ENCODE measurements around the gene HMG20A.
A peak's percentile ranks its signal among the peaks of the same experiment; 100 is the strongest.

Gene HMG20A

DNA sequence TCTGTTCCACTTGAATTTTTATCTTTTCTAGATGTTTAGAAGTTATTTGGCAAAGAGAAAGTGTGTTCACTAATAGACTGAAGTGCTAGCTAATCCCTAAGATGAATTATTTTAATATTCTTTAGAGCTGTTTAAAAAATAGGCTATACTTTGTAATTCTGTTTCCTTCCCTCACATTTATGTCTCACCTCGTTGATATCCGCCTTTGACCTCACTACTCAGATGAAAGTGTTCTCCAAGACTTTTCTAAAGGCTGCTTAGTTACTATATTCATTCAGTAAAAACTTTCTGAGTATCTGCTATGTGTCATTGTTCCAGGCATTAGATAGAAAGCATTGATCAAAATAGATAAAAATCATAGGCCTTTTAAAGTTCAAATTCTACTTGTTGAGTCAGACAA lies 38.3 kb downstream of the HMG20A start:
- Histone ChIP-seq H3K4me1 (0 out of 2 replicates have a peak, but pooled peaks cover 9% of the 10 kb centered on the region), H3K27me3 (ENCODE audit: low read depth) (no peaks in the 10 kb centered on the region), H3K4me3 (no peak overlapping the region), H3K9me3 (no peaks in the 10 kb centered on the region), H3K36me3 (replicated peaks) (peaks cover 32% of the 10 kb centered on the region)
- in situ Hi-C loops (cut with MboI; ENCODE audit: low sequenced_read_pairs): no loop called here
- DNase-seq (ENCODE audit: low spot score in 2 of 2): no peak

DNA sequence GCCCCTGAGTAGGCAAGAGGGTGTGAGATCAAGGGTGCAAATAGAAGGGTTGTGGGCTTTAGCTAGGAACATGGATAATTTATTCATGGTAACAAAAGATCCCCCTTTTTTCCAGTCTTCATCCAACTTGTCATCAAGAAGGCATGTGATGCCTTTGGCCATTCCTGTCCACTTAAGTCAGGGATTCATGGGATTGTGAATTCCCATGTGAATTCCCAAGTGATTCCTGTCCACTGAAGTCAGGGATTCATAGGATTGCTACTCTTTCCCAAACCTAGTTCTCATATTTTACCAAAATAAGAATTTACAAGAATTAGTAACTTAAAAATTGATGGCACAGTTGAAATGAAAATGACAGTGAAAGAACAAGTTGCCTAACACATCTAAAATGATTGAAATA lies 40.8 kb downstream of the HMG20A start:
- in situ Hi-C loops (cut with MboI; ENCODE audit: low sequenced_read_pairs): no loop called here
- no peak overlapping the region for H3K4me3 ChIP-seq
- peaks cover 13% of the 10 kb centered on the region for H3K4me1 ChIP-seq
- no peaks in the 10 kb centered on the region for H3K9me3 ChIP-seq
- DNase-seq (ENCODE audit: low spot score in 2 of 2): no peak
- H3K27me3 ChIP-seq (ENCODE audit: low read depth): no peaks in the 10 kb centered on the region
- H3K36me3 ChIP-seq (replicated peaks): peaks cover 35% of the 10 kb centered on the region

DNA sequence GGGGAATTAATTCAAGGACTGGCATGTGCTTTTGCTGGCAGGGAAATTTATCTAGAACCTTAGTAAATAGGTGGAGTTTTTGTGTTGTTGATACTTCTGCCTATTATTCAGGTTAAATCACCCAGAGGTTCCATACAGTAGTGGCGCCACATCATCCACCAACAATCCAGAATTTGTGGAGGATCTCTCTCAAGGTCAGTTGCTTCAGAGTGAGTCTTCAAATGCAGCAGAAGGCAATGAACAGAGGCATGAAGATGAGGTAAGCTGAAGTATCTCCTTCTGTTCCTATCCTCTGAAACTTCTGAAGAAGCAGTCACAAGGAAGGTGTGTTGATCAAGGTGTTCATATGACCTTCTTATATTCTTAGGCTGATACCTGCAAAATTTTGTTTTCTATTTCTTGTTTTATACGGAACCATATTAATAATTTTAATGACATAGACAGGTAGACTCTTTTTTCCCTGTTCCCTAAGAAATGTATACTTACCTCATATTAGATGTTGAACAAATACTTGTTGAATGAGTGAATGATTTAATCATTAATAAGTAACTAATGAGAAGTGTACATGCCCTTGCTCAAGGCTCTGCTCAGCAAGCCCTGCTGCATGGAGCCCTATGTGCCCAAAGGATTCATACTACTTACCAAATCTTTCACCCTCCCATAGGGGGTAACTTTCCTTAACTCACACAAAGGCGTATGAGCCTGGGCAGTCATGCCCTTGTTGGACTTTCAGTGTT lies 43.6 kb downstream of the HMG20A start:
- in situ Hi-C loops (cut with MboI; ENCODE audit: low sequenced_read_pairs): no loop called here
- Histone ChIP-seq H3K4me3 (no peak overlapping the region), H3K27me3 (ENCODE audit: low read depth) (no peaks in the 10 kb centered on the region), H3K4me1 (peaks cover 32% of the 10 kb centered on the region), H3K9me3 (no peaks in the 10 kb centered on the region), H3K36me3 (replicated peaks) (peaks cover 22% of the 10 kb centered on the region)
- DNase-seq (ENCODE audit: low spot score in 2 of 2): no peak

DNA sequence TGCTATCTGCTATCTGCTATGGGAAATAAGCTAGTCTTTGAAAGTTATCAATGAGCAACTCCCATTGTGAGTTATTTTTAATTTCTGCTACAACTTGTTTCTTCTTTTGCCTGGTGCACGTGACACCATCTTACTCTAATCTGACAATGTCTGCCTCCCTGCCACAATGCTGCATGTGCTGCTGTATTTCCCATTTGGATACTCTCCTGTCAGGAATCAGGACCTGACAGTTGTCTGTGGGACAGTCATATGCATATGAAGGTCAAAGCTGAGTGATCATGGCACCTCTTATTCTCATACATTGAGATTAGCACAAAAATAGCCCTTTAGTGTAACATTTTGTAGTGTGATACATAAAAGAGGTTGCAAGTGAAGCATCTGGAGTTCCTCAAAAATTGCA lies 45.8 kb downstream of the HMG20A start:
- peak; percentile 64 to 88 for DNase-seq (ENCODE audit: low spot score in 2 of 2)
- no peaks in the 10 kb centered on the region for H3K9me3 ChIP-seq
- in situ Hi-C loops (cut with MboI; ENCODE audit: low sequenced_read_pairs): no loop called here
- peaks cover 34% of the 10 kb centered on the region for H3K4me1 ChIP-seq
- H3K36me3 ChIP-seq (replicated peaks): peaks cover 33% of the 10 kb centered on the region
- H3K4me3 ChIP-seq: no peak overlapping the region
- no peaks in the 10 kb centered on the region for H3K27me3 ChIP-seq (ENCODE audit: low read depth)

DNA sequence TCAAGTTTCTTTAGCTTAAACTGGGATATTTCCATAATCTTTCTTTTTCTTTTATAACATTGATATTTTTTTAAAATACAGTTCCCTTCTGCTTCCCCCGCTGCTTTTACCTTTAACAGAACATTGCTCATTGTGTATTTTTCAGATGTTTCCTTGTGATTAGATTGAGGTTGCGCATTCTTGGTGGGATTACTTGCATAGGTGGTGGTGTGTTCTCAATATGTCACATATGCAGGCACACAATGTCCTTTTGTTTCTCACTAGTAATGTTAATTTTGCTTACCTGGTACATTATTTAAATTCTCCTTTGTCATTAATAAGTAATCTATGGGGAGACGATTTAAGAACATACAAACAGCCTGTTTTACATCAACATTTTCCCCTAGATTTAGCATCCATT lies 48.2 kb downstream of the HMG20A start:
- H3K36me3 ChIP-seq (replicated peaks): peaks cover 37% of the 10 kb centered on the region
- peaks cover 34% of the 10 kb centered on the region for H3K4me1 ChIP-seq
- in situ Hi-C loops (cut with MboI; ENCODE audit: low sequenced_read_pairs): no loop called here
- no peak overlapping the region for H3K4me3 ChIP-seq
- peak; percentile 56 to 89 for DNase-seq (ENCODE audit: low spot score in 2 of 2)
- H3K9me3 ChIP-seq: no peaks in the 10 kb centered on the region
- no peaks in the 10 kb centered on the region for H3K27me3 ChIP-seq (ENCODE audit: low read depth)

DNA sequence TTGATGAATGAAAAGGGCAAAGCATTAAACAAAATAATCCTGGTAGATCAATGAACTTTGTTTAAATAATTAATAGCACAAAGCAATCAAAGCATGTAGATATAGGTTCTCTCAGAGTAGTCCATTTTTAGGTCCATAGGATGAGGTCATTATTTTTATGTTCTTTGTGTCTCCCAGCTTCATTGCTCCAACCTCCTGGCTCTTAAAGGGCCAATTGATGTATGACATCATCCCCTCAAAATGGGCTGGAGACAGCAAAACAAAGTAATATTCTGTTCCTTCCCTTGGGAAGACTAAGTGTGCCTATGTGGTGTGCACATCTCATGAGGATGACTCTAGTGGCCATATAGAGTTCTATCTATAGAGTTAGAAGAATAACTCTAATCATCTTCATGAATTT lies 49.5 kb downstream of the HMG20A start:
- in situ Hi-C loops (cut with MboI; ENCODE audit: low sequenced_read_pairs): no loop called here

DNA sequence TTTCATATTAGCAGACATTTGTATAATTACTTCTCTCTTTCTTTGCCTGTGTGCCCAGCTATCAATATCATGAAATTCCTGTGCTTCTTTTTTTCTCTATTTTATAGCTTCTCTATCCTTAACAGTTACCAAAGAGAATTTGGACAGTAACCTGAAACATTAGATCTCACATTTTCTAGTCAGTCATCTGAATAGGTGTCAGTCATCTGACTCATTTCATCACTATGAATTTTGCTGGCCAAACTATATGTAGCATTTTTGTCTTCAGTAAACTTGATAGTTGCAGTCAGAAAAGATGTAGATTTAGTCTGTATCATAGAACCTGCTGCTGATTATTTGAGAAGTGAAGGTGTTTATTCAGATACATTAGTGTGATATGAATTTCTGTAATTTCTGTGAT lies 52.6 kb downstream of the HMG20A start:
- Histone ChIP-seq H3K27me3 (ENCODE audit: low read depth) (no peaks in the 10 kb centered on the region), H3K4me1 (peaks cover 23% of the 10 kb centered on the region), H3K36me3 (replicated peaks) (peaks cover 45% of the 10 kb centered on the region), H3K4me3 (no peak overlapping the region), H3K9me3 (no peaks in the 10 kb centered on the region; the same call in 1 of the 2 replicates)
- in situ Hi-C loops (cut with MboI; ENCODE audit: low sequenced_read_pairs): no loop called here
- no peak for DNase-seq (ENCODE audit: low spot score in 2 of 2)

More for the DNA sequence above, 49.5 kb downstream of the HMG20A start:
- H3K4me3 ChIP-seq: no peak overlapping the region
- H3K36me3 ChIP-seq (replicated peaks): peaks cover 33% of the 10 kb centered on the region
- no peaks in the 10 kb centered on the region for H3K27me3 ChIP-seq (ENCODE audit: low read depth)
- no peaks in the 10 kb centered on the region for H3K9me3 ChIP-seq
- DNase-seq (ENCODE audit: low spot score in 2 of 2): no peak
- H3K4me1 ChIP-seq: peaks cover 34% of the 10 kb centered on the region

DNA sequence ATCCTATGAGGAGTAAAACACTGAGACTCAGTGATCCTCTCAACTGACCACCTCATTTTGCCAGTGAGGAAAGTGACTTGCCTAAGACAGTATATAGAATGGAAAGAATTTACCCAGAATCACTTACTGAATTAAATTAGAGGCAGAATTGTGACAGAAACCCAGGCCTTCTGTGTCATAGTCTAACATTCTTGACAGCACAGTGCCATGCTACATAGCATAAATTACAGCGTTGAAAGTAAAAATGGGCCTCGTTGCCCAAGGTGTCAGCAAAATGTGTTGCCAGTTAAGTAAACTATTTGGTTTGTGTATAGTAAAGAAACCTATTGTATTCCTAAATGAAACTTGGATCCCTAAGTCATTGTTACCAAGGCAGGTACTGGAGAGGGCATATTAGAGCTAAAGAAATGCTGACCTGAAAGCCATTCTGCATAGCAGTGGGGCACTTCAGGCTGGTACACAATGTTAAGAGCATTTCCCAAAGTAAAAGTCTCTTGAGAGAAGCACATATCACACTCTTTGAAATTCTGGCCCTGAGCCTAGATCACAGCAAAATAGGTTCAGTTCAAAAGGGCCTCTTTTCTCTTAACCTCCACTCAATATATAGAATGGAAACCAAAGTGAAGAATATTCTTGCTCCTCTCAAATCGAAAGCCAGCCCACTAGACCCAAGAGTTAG lies 53.8 kb downstream of the HMG20A start:
- no peak for DNase-seq (ENCODE audit: low spot score in 2 of 2)
- in situ Hi-C loops (cut with MboI; ENCODE audit: low sequenced_read_pairs): no loop called here
- H3K36me3 ChIP-seq (replicated peaks): peaks cover 55% of the 10 kb centered on the region

DNA sequence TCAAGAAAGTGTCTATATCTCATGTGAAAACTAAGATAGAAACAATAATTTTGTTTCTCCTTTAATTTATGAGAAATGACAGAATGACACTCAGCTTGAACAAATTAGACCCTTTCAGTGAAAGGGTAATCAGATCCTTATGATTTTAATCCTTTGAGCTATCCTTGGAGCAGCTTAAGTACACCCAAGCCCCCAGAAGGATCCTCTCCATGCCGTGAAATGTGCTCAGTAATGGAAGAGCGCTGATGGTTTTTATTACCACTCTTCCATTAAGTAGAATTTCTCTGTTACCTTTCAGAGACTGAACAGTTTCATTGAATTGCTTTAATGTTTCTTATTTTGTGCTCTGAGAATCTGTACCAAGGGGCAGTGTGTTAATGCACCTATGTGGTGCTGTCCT lies 54.3 kb downstream of the HMG20A start:
- H3K9me3 ChIP-seq: no peaks in the 10 kb centered on the region; the same call in 1 of the 2 replicates
- no peaks in the 10 kb centered on the region for H3K27me3 ChIP-seq (ENCODE audit: low read depth)
- H3K4me1 ChIP-seq: peaks cover 15% of the 10 kb centered on the region
- no peak for DNase-seq (ENCODE audit: low spot score in 2 of 2)
- peaks cover 55% of the 10 kb centered on the region for H3K36me3 ChIP-seq (replicated peaks)
- no peak overlapping the region for H3K4me3 ChIP-seq
- in situ Hi-C loops (cut with MboI; ENCODE audit: low sequenced_read_pairs): no loop called here

More for the DNA sequence above, 53.8 kb downstream of the HMG20A start:
- H3K9me3 ChIP-seq: no peaks in the 10 kb centered on the region; the same call in 1 of the 2 replicates
- no peaks in the 10 kb centered on the region for H3K27me3 ChIP-seq (ENCODE audit: low read depth)
- no peak overlapping the region for H3K4me3 ChIP-seq
- peaks cover 16% of the 10 kb centered on the region for H3K4me1 ChIP-seq

DNA sequence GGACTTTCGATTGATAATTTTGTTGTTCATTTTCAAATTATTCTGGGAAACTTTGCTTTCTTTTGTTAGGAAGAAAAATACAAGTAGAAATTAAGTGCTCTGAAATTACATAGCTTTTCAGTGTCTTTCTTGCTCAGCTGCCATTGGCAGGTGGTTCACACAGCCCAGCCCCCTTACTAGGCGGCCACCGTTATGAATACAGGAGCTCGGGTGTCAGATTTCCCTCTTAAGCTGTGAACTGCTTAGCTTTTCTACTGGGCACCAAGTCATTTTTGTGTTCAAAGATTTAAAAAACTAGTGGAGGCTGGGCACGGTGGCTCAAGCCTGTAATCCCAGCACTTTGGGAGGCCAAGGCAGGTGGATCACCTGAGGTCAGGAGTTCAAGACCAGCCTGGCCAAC lies 55.2 kb downstream of the HMG20A start:
- no peaks in the 10 kb centered on the region; the same call in 1 of the 2 replicates for H3K9me3 ChIP-seq
- peaks cover 15% of the 10 kb centered on the region for H3K4me1 ChIP-seq
- peaks cover 57% of the 10 kb centered on the region for H3K36me3 ChIP-seq (replicated peaks)
- in situ Hi-C loops (cut with MboI; ENCODE audit: low sequenced_read_pairs): no loop called here
- H3K4me3 ChIP-seq: no peak overlapping the region
- no peaks in the 10 kb centered on the region for H3K27me3 ChIP-seq (ENCODE audit: low read depth)
- peak; percentile 70 to 76 for DNase-seq (ENCODE audit: low spot score in 2 of 2)

DNA sequence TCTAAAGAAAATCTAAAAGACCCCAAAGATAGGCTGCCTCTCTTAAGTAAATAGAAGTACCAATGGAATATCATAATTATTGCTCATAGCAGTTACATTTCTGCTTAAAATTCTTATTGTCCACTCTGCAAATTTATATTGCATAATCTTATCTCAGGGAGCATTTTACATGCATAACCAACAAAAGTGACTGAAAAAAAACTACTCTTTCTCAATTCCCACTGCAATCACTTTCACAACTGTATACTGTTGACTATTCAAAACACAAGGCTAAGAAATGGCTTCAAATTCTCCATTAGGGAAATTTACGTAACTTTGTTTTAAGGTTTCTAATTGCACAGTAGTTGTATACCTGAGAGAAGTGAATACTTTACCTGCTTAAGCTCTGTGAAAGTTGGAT lies 56.3 kb downstream of the HMG20A start:
- Histone ChIP-seq H3K4me3 (no peak overlapping the region), H3K9me3 (no peaks in the 10 kb centered on the region; the same call in 1 of the 2 replicates), H3K27me3 (ENCODE audit: low read depth) (no peaks in the 10 kb centered on the region), H3K36me3 (replicated peaks) (peaks cover 47% of the 10 kb centered on the region), H3K4me1 (peaks cover 23% of the 10 kb centered on the region)
- no peak for DNase-seq (ENCODE audit: low spot score in 2 of 2)
- in situ Hi-C loops (cut with MboI; ENCODE audit: low sequenced_read_pairs): no loop called here

DNA sequence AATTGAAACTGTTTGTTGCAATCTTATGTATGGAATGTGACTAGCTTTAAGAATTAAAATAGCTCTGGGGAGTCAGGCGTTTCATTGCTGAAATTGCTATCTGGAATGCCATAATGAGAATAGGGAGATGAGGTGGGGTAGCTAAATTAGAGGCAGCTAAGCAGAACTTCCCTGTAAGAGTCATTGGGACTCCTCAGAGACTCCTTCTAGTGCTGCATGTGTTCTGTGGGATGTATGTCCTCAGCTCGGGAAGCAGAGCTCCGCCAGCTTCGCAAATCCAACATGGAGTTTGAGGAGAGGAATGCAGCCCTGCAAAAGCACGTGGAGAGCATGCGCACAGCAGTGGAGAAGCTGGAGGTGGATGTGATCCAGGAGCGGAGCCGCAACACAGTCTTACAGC lies 57.4 kb downstream of the HMG20A start:
- H3K27me3 ChIP-seq (ENCODE audit: low read depth): no peaks in the 10 kb centered on the region
- H3K9me3 ChIP-seq: no peaks in the 10 kb centered on the region; the same call in 1 of the 2 replicates
- in situ Hi-C loops (cut with MboI; ENCODE audit: low sequenced_read_pairs): no loop called here
- H3K4me1 ChIP-seq: peaks cover 33% of the 10 kb centered on the region
- no peak for DNase-seq (ENCODE audit: low spot score in 2 of 2)
- H3K4me3 ChIP-seq: no peak overlapping the region
- H3K36me3 ChIP-seq (replicated peaks): peaks cover 44% of the 10 kb centered on the region

DNA sequence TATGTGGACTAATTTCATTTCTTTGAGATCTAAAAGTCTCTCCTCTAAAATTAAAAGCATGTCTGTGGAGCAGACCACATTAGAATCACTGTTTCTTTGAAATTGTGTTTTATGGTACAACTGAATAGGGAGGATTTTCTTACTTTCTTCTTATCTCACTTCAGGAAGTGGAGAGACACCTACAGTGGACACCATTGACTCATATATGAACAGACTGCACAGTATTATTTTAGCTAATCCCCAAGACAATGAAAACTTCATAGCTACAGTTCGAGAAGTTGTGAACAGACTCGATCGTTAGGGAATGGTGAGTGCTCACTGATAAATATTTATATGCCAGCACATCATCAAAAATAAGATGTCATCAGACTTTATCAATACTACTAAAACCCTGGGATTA lies 58.3 kb downstream of the HMG20A start:
- H3K9me3 ChIP-seq: no peaks in the 10 kb centered on the region; the same call in 1 of the 2 replicates
- H3K27me3 ChIP-seq (ENCODE audit: low read depth): no peaks in the 10 kb centered on the region
- H3K4me3 ChIP-seq: no peak overlapping the region
- in situ Hi-C loops (cut with MboI; ENCODE audit: low sequenced_read_pairs): no loop called here
- H3K36me3 ChIP-seq (replicated peaks): peaks cover 49% of the 10 kb centered on the region
- H3K4me1 ChIP-seq: peaks cover 34% of the 10 kb centered on the region
- DNase-seq (ENCODE audit: low spot score in 2 of 2): no peak

DNA sequence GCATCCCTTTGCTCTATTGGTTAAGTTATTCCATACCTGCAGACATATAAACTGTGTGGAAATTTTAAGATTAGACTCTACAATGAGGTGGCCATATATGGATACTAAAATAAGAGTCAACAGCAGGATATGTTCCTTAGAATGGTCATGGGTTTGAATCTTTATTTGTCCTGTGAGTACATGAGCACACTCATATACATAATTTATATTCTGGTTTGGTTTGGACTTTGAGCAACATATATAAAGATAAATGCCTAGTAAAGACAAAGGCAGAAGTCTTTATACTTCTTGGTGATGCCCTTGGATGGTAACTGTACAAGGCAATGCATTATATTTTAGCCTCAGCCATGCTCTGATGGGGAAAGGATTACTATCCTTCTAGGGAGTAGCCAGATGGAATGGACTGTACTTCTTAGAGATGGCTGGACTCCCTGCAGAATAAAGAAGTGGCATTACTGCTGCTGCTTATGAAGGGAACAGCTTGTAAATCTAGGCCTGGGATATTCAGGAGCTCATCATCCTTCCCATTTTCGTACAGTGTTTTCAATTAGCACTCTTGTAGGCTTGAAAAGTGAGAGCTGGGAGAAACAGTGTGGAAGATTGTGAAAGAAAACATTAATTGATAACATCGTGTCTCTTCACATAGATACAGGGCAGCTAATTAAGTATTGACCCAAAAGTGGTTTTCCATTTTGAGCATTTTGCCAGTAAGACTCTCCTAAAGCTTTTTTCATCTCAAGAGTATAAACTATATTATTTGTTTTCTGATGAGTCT lies 60.4 kb downstream of the HMG20A start:
- DNase-seq (ENCODE audit: low spot score in 2 of 2): no peak
- H3K27me3 ChIP-seq (ENCODE audit: low read depth): no peaks in the 10 kb centered on the region
- H3K4me1 ChIP-seq: peaks cover 28% of the 10 kb centered on the region
- in situ Hi-C loops (cut with MboI; ENCODE audit: low sequenced_read_pairs): no loop called here
- peaks cover 61% of the 10 kb centered on the region for H3K36me3 ChIP-seq (replicated peaks)
- no peaks in the 10 kb centered on the region; the same call in 1 of the 2 replicates for H3K9me3 ChIP-seq
- no peak overlapping the region for H3K4me3 ChIP-seq

All from HAP-1 (cell line).